SK-N-SH (cell line): ENCODE results near the gene PRM1. TPM values are rescaled to one million over a fixed set of nuclear protein-coding genes. Genes with fewer than 3 reads are reported as not detected.

Experiments used
- CTCF ChIA-PET: fragments of 300-600, 350-600 bp; formaldehyde crosslinking; extraction: SDS; loops from one replicate; lab custom pipeline; 2021; lab: Yijun Ruan, JAX
- POLR2A ChIA-PET: fragments of 350-600 bp; sonication (Branson Sonifier 250); formaldehyde crosslinking; extraction: SDS; loops from one replicate; lab custom pipeline; 2020; ENCODE audit warnings: antibody characterized with exemption, inconsistent platforms; lab: Yijun Ruan, JAX
- DNase-seq: peaks from one replicate; pipeline ENCODE4 v3.0.0; 2012
- H2AFZ ChIP-seq: fragments of 200-600 bp; sonication (generic); 2 replicates; pipeline ENCODE4 v1.8.1; 2016; ENCODE audit warnings: antibody characterized with exemption, mild to moderate bottlenecking, low read depth
- H3F3A ChIP-seq: fragments of 200-600 bp; sonication (generic); replicated peaks from 2 replicates; pipeline ENCODE3; 2016; ENCODE audit warnings: antibody characterized with exemption, mild to moderate bottlenecking; ENCODE audit not compliant: insufficient read depth
- H3K27ac ChIP-seq, 2 experiments: fragments of 200-500 bp in 1 of 2; fragments of 200-600 bp in 1 of 2; sonication (Bioruptor generic) in 1 of 2; sonication (generic), shearing (Covaris generic) in 1 of 2; 2 replicates each; pipeline versions ENCODE4 v1.5.1 to v1.6.1; 2014 to 2016; ENCODE audit warnings: low read depth in 2 of 2, inconsistent platforms in 1 of 2, low read length in 1 of 2, mild to moderate bottlenecking in 1 of 2, mixed read lengths in 1 of 2
- H3K27me3 ChIP-seq: fragments of 200-600 bp; sonication (generic), shearing (Covaris generic); 2 replicates; pipeline ENCODE4 v1.6.1; 2016; ENCODE audit warnings: mixed run types; ENCODE audit not compliant: insufficient read depth
- H3K36me3 ChIP-seq, 2 experiments: fragments of 200-500 bp in 1 of 2; fragments of 200-600 bp in 1 of 2; sonication (Bioruptor generic) in 1 of 2; sonication (generic) in 1 of 2; replicated peaks in 1 of 2; 2 replicates each; pipeline versions ENCODE3 to v1.5.1; 2014 to 2016; ENCODE audit warnings: low read length in 1 of 2, mild to moderate bottlenecking in 1 of 2; ENCODE audit not compliant: insufficient read depth in 2 of 2, control insufficient read depth in 1 of 2
- H3K4me1 ChIP-seq, 2 experiments: fragments of 200-500 bp in 1 of 2; fragments of 200-600 bp in 1 of 2; sonication (Bioruptor generic) in 1 of 2; sonication (generic), shearing (Covaris generic) in 1 of 2; 2 replicates each; pipeline versions ENCODE4 v1.5.1 to v1.6.1; 2014 to 2016; ENCODE audit warnings: low read depth in 1 of 2, low read length in 1 of 2, mixed run types in 1 of 2; ENCODE audit not compliant: insufficient read depth in 2 of 2, control insufficient read depth in 1 of 2
- H3K4me2 ChIP-seq: fragments of 200-600 bp; sonication (generic), shearing (Covaris generic); 2 replicates; pipeline ENCODE4 v1.6.1; 2017; ENCODE audit warnings: mixed run types
- H3K4me3 ChIP-seq, 2 experiments: fragments of 200-500 bp in 1 of 2; fragments of 200-600 bp in 1 of 2; sonication (Bioruptor generic) in 1 of 2; sonication (generic), shearing (Covaris generic) in 1 of 2; 2 replicates each; pipeline versions ENCODE4 v1.5.1 to v1.8.1; 2014 to 2016; ENCODE audit warnings: low read depth in 2 of 2, inconsistent platforms in 1 of 2, low read length in 1 of 2, mild to moderate bottlenecking in 1 of 2, mixed read lengths in 1 of 2, moderate library complexity in 1 of 2
- H3K79me2 ChIP-seq: fragments of 200-600 bp; sonication (generic); 2 replicates; pipeline ENCODE4 v1.8.1; 2017; ENCODE audit warnings: mild to moderate bottlenecking; ENCODE audit not compliant: insufficient read depth
- H3K9ac ChIP-seq: fragments of 200-600 bp; sonication (generic); 2 replicates; pipeline ENCODE4 v1.6.1; 2017; ENCODE audit warnings: mixed run types
- H3K9me2 ChIP-seq: fragments of 200-600 bp; sonication (generic); 2 replicates; pipeline ENCODE4 v1.6.1; 2017; ENCODE audit warnings: mixed run types
- H3K9me3 ChIP-seq: fragments of 200-600 bp; sonication (generic); 2 replicates; pipeline ENCODE4 v1.6.1; 2017; ENCODE audit warnings: mixed run types, mild to moderate bottlenecking, moderate library complexity
- H4K20me1 ChIP-seq: fragments of 200-600 bp; sonication (generic); 2 replicates; pipeline ENCODE4 v1.6.1; 2017; ENCODE audit warnings: mild to moderate bottlenecking, mixed run types; ENCODE audit not compliant: insufficient read depth
- CHD2 ChIP-seq: fragments of 150-350 bp; IDR thresholded peaks from 2 replicates; pipeline ENCODE4 v1.6.1; 2018; ENCODE audit warnings: low read length; ENCODE audit not compliant: partially characterized antibody
- EZH2phosphoT487 ChIP-seq: fragments of 200-600 bp; sonication (generic); IDR thresholded peaks from 2 replicates; pipeline ENCODE4 v1.6.1; 2017; ENCODE audit warnings: low read depth, mixed run types, mild to moderate bottlenecking, antibody characterized with exemption, moderate library complexity, borderline replicate concordance
- GATA2 ChIP-seq: sonication (generic); formaldehyde crosslinking; IDR thresholded peaks from 2 replicates; pipeline ENCODE4 v1.5.0; 2020; ENCODE audit warnings: mild to moderate bottlenecking, missing genetic modification reagents
- MAX ChIP-seq: IDR thresholded peaks from 2 replicates; pipeline ENCODE4 v1.4.0; 2012; ENCODE audit warnings: low read depth
- MEF2A ChIP-seq: IDR thresholded peaks from 2 replicates; pipeline ENCODE4 v1.4.0; 2012; ENCODE audit warnings: low read depth, borderline replicate concordance
- MXI1 ChIP-seq: IDR thresholded peaks from 2 replicates; pipeline ENCODE4 v1.6.1; 2012; ENCODE audit warnings: mild to moderate bottlenecking, low read depth, low read length, improper control_type of control experiment
- NFIC ChIP-seq: IDR thresholded peaks from 2 replicates; pipeline ENCODE4 v1.4.0; 2012; ENCODE audit warnings: borderline replicate concordance
- NRF1 ChIP-seq: IDR thresholded peaks from 2 replicates; pipeline ENCODE4 v1.6.1; 2012; ENCODE audit warnings: low read depth, mild to moderate bottlenecking, low read length
- PBX3 ChIP-seq: IDR thresholded peaks from 2 replicates; pipeline ENCODE4; 2012
- RAD21 ChIP-seq: IDR thresholded peaks from 2 replicates; pipeline ENCODE4 v1.6.1; 2012; ENCODE audit warnings: mild to moderate bottlenecking, low read length
- RCOR1 ChIP-seq: fragments of 150-350 bp; IDR thresholded peaks from 2 replicates; pipeline ENCODE4 v1.6.1; 2017; ENCODE audit warnings: antibody characterized with exemption, low read length
- RXRA ChIP-seq: IDR thresholded peaks from 2 replicates; pipeline ENCODE4 v1.4.0; 2012; ENCODE audit warnings: low read depth, mild to moderate bottlenecking, borderline replicate concordance
- SIN3A ChIP-seq: IDR thresholded peaks from 2 replicates; pipeline ENCODE4 v1.6.1; 2012; ENCODE audit warnings: low read depth, mild to moderate bottlenecking, low read length, moderate library complexity, borderline replicate concordance
- SMC3 ChIP-seq: IDR thresholded peaks from 2 replicates; pipeline ENCODE4 v1.6.1; 2012; ENCODE audit warnings: low read depth, low read length, improper control_type of control experiment
- TCF12 ChIP-seq: IDR thresholded peaks from 2 replicates; pipeline ENCODE4 v1.4.0; 2012
- USF2 ChIP-seq: fragments of 150-350 bp; IDR thresholded peaks from 2 replicates; pipeline ENCODE4 v1.6.1; 2017; ENCODE audit warnings: antibody characterized with exemption, low read length, low read depth, borderline replicate concordance
- WGBS: methylation state at CpG from one replicate; pipeline ENCODE4 v1.1.6; 2017; ENCODE audit warnings: low lambda C conversion rate; 5-methylcytosine and 5-hydroxymethylcytosine counted together
- polyA plus RNA-seq, 3 experiments: library from polyadenylated mRNA; depleted of rRNA; stranded (reverse); fragments of >200 nt; gene quantifications; 2 replicates each; pipeline ENCODE4 v1.2.3, GENCODE V29; 2012

The PRM1 gene
- polyA plus RNA-seq, 1 of the 3 experiments (the other 2 are of a cell fraction), result not detected

GRCh38 chr16:11315510-11315909 lies 34.4 kb upstream of the PRM1 start:
- Histone ChIP-seq H3K36me3 (no peaks in the 10 kb centered on the region), H2AFZ (no peak overlapping the region), H4K20me1 (no peaks in the 10 kb centered on the region), H3K27ac (no peak overlapping the region), H3K9me3 (no peaks in the 10 kb centered on the region), H3F3A (no peaks in the 10 kb centered on the region), H3K4me2 (no peak overlapping the region), H3K79me2 (no peaks in the 10 kb centered on the region), H3K9me2 (no peaks in the 10 kb centered on the region), H3K4me1 (peaks cover 0 to 11% of the 10 kb centered on the region in 2 experiments; a peak in 1 of 4 replicates), H3K4me3 (no peak overlapping the region), H3K9ac (no peak overlapping the region)
- WGBS, result 71% methylated on average over 13 of the region's 13 CpGs
- CTCF ChIA-PET, result no interaction called here
- POLR2A ChIA-PET, result no interaction called here
- TF ChIP-seq NRF1, result no peak
- no peak for TF ChIP-seq TCF12
- TF ChIP-seq MAX, result no peak
- TF ChIP-seq, all 33 proteins: peak for 0
- DNase-seq, result no peak
- no peaks in the 10 kb centered on the region for H3K27me3 ChIP-seq

GRCh38 chr16:11314309-11314894 lies 33.3 kb upstream of the PRM1 start:
- H2AFZ ChIP-seq, result no peak overlapping the region
- no peaks in the 10 kb centered on the region for H3F3A ChIP-seq
- peaks cover 0 to 8% of the 10 kb centered on the region in 2 experiments; a peak in 1 of 4 replicates for H3K4me1 ChIP-seq
- H4K20me1 ChIP-seq, result no peaks in the 10 kb centered on the region
- H3K9ac ChIP-seq, result no peak overlapping the region
- no peak for TF ChIP-seq USF2
- TF ChIP-seq MXI1, result no peak
- no peak for TF ChIP-seq NFIC
- no peak for TF ChIP-seq MEF2A
- no peak for TF ChIP-seq RAD21
- no peak for TF ChIP-seq GATA2 (CRISPR knock-in tag)
- TF ChIP-seq SMC3, result no peak
- no peak for TF ChIP-seq MAX
- TF ChIP-seq PBX3, result no peak
- TF ChIP-seq RXRA, result no peak
- no peak for TF ChIP-seq RCOR1
- TF ChIP-seq CHD2, result no peak
- TF ChIP-seq SIN3A, result no peak
- TF ChIP-seq EZH2phosphoT487, result no peak
- TF ChIP-seq, all 33 proteins: peak for 0
- ChIA-PET CTCF (no interaction called here), POLR2A (no interaction called here)
- Histone ChIP-seq H3K79me2 (no peaks in the 10 kb centered on the region), H3K9me2 (no peaks in the 10 kb centered on the region), H3K27ac (no peak overlapping the region), H3K4me2 (no peak overlapping the region), H3K27me3 (no peaks in the 10 kb centered on the region), H3K9me3 (no peaks in the 10 kb centered on the region), H3K36me3 (no peaks in the 10 kb centered on the region), H3K4me3 (no peak overlapping the region)
- no peak for DNase-seq
- WGBS, result 84% methylated on average over 7 of the region's 8 CpGs
